ENCODE results near the gene VEGFB. TPM values are rescaled to one million over a fixed set of nuclear protein-coding genes. Genes with fewer than 3 reads are reported as not detected.

The VEGFB gene
- polyA plus RNA-seq, 2 of the 4 experiments (the other 2 are of a cell fraction) = 6.8 to 26.5 TPM

DNA sequence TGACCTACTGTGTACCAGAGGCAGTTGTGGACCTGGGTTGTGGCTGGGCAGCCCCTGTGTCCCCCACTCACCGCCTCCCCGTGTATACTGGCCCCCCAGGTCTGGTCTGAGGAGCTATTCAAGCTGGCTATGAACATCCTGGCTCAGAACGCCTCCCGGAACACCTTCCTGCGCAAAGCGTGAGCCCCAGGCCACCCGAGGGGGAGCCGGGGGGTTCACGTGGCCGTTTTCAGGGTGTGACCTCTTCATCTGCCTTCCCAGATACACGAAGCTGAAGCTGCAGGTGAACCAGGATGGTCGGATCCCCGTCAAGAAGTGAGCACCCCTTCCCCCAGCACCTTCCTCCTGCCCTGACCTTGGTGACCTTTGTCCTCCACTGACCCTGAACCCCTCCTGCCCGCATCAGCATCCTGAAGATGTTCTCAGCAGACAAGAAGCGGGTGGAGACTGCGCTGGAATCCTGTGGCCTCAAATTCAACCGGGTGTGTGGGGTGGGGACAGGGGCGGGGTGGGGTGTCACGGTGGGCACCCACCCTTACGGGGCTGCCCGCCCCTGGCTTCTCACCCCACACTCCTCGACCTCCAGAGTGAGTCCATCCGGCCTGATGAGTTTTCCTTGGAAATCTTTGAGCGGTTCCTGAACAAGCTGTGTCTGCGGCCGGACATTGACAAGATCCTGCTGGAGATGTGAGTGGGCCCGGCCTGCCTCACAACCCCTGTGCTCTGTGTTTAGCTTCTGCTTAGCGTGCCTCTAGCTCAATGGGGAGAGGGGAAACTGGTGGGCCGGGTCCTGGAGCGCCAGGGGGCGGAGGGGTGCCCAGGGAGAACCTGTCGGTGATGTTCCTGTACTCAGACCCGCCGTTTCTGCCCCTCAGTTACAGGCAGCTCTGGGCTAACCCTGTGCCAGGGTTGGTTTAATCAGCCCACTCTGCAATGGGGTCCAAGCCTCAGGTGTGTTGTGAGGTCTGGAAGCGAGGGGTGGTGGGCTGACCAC is 21.0 kb downstream of the VEGFB start:
- POLR2A ChIA-PET = no interaction called here

DNA sequence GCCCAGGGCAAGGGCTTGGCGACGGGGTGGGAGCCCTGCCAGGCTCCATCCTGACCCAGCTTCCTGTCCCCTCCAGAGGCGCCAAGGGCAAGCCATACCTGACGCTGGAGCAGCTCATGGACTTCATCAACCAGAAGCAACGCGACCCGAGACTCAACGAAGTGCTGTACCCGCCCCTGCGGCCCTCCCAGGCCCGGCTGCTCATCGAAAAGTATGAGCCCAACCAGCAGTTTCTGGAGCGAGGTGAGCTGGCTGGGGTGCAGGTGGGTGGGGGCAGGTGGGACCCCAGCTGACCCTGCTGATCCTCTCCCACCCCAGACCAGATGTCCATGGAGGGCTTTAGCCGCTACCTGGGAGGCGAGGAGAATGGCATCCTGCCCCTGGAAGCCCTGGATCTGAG is 21.9 kb downstream of the VEGFB start:
- no peak overlapping the region for H3K27ac ChIP-seq
- ChIA-PET CTCF (interaction anchor here (1.1 to 6.4 kb wide), 6 partner anchors 10 to 193 kb away, joined by 3 to 76 read pairs (median 6); partner anchors contain the start of genes CATSPERZ, ESRRA and PPP1R14B), POLR2A (no interaction called here)
- no peaks in the 10 kb centered on the region for H3K9me3 ChIP-seq
- H3K4me3 ChIP-seq = no peak overlapping the region
- H3K4me2 ChIP-seq = no peak overlapping the region
- no peak for TF ChIP-seq SMC3 (IDR thresholded peaks at IDR 0.05)
- TF ChIP-seq TP53 (CRISPR knock-in tag; IDR thresholded peaks at IDR 0.05) = no peak
- TF ChIP-seq ZC3H11A (IDR thresholded peaks at IDR 0.05) = no peak
- no peak for TF ChIP-seq BHLHE40 (IDR thresholded peaks at IDR 0.05; ENCODE audit: low read depth, low read length)
- TF ChIP-seq MYC (IDR thresholded peaks at IDR 0.05; ENCODE audit: borderline replicate concordance, low read length) = no peak
- TF ChIP-seq, protein P1, sequence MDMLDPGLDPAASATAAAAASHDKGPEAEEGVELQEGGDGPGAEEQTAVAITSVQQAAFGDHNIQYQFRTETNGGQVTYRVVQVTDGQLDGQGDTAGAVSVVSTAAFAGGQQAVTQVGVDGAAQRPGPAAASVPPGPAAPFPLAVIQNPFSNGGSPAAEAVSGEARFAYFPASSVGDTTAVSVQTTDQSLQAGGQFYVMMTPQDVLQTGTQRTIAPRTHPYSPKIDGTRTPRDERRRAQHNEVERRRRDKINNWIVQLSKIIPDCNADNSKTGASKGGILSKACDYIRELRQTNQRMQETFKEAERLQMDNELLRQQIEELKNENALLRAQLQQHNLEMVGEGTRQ (IDR thresholded peaks at IDR 0.05) = no peak
- TF ChIP-seq HDAC2 (IDR thresholded peaks at IDR 0.05) = no peak
- no peak for TF ChIP-seq HOXB13 (CRISPR knock-in tag; IDR thresholded peaks at IDR 0.05; ENCODE audit: low read depth)
- no peak for TF ChIP-seq HOXA7 (CRISPR knock-in tag; IDR thresholded peaks at IDR 0.05)
- H3K4me1 ChIP-seq = peaks cover 17% of the 10 kb centered on the region
- DNase-seq (ENCODE audit: low read depth in 1 of 2, low spot score in 1 of 2) (no peak), ATAC-seq (no peak), FAIRE-seq (no peak)
- WGBS (ENCODE audit: missing lambda C conversion rate) = 96% methylated on average over 10 of the region's 15 CpGs

More for the DNA sequence above, 21.0 kb downstream of the VEGFB start:
- WGBS (ENCODE audit: missing lambda C conversion rate) = 93% methylated on average over 30 of the region's 35 CpGs
- Histone ChIP-seq H3K4me3 (no peak overlapping the region), H3K4me1 (peaks cover 22% of the 10 kb centered on the region), H3K27ac (no peak overlapping the region), H3K4me2 (no peak overlapping the region), H3K9me3 (no peaks in the 10 kb centered on the region)
- DNase-seq (ENCODE audit: low read depth in 1 of 2, low spot score in 1 of 2) = no peak
- CTCF ChIA-PET = interaction anchor here (0.6 to 6.4 kb wide), 10 partner anchors 9 to 194 kb away, joined by 3 to 76 read pairs (median 5); partner anchors contain the start of genes CATSPERZ, ESRRA, FERMT3 and PPP1R14B
- TF ChIP-seq BHLHE40 (IDR thresholded peaks at IDR 0.05; ENCODE audit: low read depth, low read length) = no peak
- TF ChIP-seq NPAS2 (CRISPR knock-in tag; IDR thresholded peaks at IDR 0.05; ENCODE audit: borderline replicate concordance) = no peak
- TF ChIP-seq NFE2L2 (conservative IDR thresholded peaks at IDR 0.05; ENCODE audit: low read length) = no peak
- TF ChIP-seq ESRRA (IDR thresholded peaks at IDR 0.05; ENCODE audit: borderline replicate concordance, low read length) = no peak
- no peak for TF ChIP-seq CHD2 (IDR thresholded peaks at IDR 0.05; ENCODE audit: low read length, partially characterized antibody)
- TF ChIP-seq NR3C1 (IDR thresholded peaks at IDR 0.05) = no peak
- TF ChIP-seq FOXS1 (CRISPR knock-in tag; IDR thresholded peaks at IDR 0.05) = no peak
- TF ChIP-seq KDM1A (IDR thresholded peaks at IDR 0.05; ENCODE audit: low read depth) = no peak
- TF ChIP-seq RARB (CRISPR knock-in tag; IDR thresholded peaks at IDR 0.05) = no peak
- no peak for FAIRE-seq
- ATAC-seq = no peak

DNA sequence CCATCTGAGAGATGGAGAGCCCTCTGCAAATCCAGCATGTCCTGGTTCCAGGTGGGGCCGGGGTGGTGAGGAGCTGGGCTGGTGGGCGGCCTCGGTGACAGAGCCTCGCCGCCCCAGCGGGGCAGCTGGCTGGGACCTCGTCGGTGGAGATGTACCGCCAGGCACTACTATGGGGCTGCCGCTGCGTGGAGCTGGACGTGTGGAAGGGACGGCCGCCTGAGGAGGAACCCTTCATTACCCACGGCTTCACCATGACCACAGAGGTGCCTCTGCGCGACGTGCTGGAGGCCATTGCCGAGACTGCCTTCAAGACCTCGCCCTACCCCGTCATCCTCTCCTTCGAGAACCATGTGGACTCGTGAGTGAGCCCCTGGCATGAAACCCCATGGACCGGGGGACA is 24.0 kb downstream of the VEGFB start:
- WGBS (ENCODE audit: missing lambda C conversion rate) = 90% methylated on average over 23 of the region's 24 CpGs
- H3K9me3 ChIP-seq = no peaks in the 10 kb centered on the region
- ATAC-seq = no peak
- H3K4me1 ChIP-seq = peaks cover 6% of the 10 kb centered on the region; the same call in 1 of the 3 replicates
- H3K27ac ChIP-seq = no peak overlapping the region
- ChIA-PET CTCF (interaction anchor here (0.6 to 16.0 kb wide), 4 partner anchors 11 to 629 kb away, joined by 3 to 220 read pairs (median 40); partner anchors contain the start of genes CATSPERZ, ESRRA, PLCB3 and PPP1R14B), POLR2A (no interaction called here)
- no peak overlapping the region for H3K4me3 ChIP-seq
- no peak overlapping the region for H3K4me2 ChIP-seq
- no peak for FAIRE-seq
- no peak for DNase-seq (ENCODE audit: low read depth in 1 of 2, low spot score in 1 of 2)
- TF ChIP-seq HOXB13 (CRISPR knock-in tag; IDR thresholded peaks at IDR 0.05; ENCODE audit: low read depth) = no peak
- TF ChIP-seq KDM1A (IDR thresholded peaks at IDR 0.05; ENCODE audit: low read depth) = no peak
- TF ChIP-seq PHF8 (IDR thresholded peaks at IDR 0.05; ENCODE audit: borderline replicate concordance, low read depth) = no peak
- TF ChIP-seq, protein P2, sequence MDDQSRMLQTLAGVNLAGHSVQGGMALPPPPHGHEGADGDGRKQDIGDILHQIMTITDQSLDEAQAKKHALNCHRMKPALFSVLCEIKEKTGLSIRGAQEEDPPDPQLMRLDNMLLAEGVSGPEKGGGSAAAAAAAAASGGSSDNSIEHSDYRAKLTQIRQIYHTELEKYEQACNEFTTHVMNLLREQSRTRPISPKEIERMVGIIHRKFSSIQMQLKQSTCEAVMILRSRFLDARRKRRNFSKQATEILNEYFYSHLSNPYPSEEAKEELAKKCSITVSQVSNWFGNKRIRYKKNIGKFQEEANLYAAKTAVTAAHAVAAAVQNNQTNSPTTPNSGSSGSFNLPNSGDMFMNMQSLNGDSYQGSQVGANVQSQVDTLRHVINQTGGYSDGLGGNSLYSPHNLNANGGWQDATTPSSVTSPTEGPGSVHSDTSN (IDR thresholded peaks at IDR 0.05) = no peak
- TF ChIP-seq HOXB5 (CRISPR knock-in tag; IDR thresholded peaks at IDR 0.05) = no peak
- no peak for TF ChIP-seq ESRRA (IDR thresholded peaks at IDR 0.05; ENCODE audit: borderline replicate concordance, low read length)
- TF ChIP-seq, protein P3, sequence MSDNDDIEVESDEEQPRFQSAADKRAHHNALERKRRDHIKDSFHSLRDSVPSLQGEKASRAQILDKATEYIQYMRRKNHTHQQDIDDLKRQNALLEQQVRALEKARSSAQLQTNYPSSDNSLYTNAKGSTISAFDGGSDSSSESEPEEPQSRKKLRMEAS (IDR thresholded peaks at IDR 0.05) = no peak

Data from A549 (cell line).